ENCODE measurements around the gene AADACL4. TPM values are rescaled to one million over a fixed set of nuclear protein-coding genes. Genes with fewer than 3 reads are reported as not detected.

Gene AADACL4
- not detected in 2 replicates for total RNA-seq (ENCODE audit: low replicate concordance)
- long read RNA-seq = 0 reads

DNA sequence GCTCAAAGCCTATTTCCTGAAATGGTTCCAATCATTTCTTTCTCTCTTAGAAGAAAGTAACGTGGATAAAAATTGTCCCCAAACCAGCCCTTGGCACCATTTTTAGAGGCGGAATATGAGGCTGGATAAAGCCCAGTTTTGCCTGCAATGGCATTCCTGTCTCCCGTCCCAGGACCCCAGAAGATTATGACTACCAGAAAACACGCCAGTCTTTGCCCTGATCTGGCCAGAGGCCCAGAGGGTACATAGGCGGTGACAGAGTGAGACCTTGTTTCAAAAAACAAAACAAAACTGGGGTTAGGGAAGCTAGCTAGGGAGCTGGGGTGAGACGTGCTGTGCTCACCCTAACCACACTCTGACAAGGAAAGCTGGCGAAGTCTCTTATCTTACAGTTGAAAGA, at the start of gene AADACL4:
TSS of gene AADACL4 (plus strand) at position 301 of the 400 bp plus-strand sequence. CDS start 462 bp downstream, outside the sequence.
- H3K4me1 Mint-ChIP-seq (ENCODE audit: unreplicated experiment) = peaks cover under 1% of the 10 kb centered on the region
- TF ChIP-seq, protein P1, sequence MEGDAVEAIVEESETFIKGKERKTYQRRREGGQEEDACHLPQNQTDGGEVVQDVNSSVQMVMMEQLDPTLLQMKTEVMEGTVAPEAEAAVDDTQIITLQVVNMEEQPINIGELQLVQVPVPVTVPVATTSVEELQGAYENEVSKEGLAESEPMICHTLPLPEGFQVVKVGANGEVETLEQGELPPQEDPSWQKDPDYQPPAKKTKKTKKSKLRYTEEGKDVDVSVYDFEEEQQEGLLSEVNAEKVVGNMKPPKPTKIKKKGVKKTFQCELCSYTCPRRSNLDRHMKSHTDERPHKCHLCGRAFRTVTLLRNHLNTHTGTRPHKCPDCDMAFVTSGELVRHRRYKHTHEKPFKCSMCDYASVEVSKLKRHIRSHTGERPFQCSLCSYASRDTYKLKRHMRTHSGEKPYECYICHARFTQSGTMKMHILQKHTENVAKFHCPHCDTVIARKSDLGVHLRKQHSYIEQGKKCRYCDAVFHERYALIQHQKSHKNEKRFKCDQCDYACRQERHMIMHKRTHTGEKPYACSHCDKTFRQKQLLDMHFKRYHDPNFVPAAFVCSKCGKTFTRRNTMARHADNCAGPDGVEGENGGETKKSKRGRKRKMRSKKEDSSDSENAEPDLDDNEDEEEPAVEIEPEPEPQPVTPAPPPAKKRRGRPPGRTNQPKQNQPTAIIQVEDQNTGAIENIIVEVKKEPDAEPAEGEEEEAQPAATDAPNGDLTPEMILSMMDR (conservative IDR thresholded peaks at IDR 0.05) = no peak
- H3K27me3 Mint-ChIP-seq = peaks cover 10% of the 10 kb centered on the region
- no peaks in the 10 kb centered on the region for H3K36me3 Mint-ChIP-seq
- no peak within 1 kb of the TSS for H3K27ac Mint-ChIP-seq
- no peak for DNase-seq (ENCODE audit: extremely low spot score, unreplicated experiment)
- H3K4me3 Mint-ChIP-seq = no peak within 1 kb of the TSS
- H3K9me3 Mint-ChIP-seq = peaks cover 14% of the 10 kb centered on the region

DNA sequence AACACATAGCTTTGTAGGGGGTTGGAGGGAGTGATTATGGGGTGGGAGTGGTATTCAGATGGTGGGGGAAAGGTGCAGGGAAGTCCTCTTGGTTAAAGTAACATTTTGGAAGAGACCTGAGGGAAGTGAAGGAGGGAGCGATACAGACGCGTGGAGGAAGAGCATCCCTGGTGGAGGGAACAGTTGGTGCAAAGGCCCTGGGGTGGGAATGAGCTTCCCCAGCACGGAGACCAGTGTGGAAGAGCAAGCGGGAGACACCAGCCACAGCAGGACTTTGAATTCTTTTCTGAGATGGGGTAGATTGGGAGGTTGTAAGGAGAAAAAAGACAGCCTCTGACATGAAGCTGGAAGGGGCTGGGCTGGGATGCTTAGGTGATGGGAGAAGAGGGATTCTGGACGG, 49.4 kb upstream of the AADACL4 start:
- no peak for DNase-seq (ENCODE audit: extremely low spot score, unreplicated experiment)
- H3K4me3 Mint-ChIP-seq = peak overlapping the region; percentile 84
- TF ChIP-seq, protein P1 (conservative IDR thresholded peaks at IDR 0.05) = no peak
- H3K9me3 Mint-ChIP-seq = no peaks in the 10 kb centered on the region
- peak overlapping the region; percentile 90 for H3K27ac Mint-ChIP-seq
- peaks cover 51% of the 10 kb centered on the region for H3K4me1 Mint-ChIP-seq (ENCODE audit: unreplicated experiment)
- peaks cover 12% of the 10 kb centered on the region for H3K36me3 Mint-ChIP-seq
- no peaks in the 10 kb centered on the region for H3K27me3 Mint-ChIP-seq

GRCh38 chr1:12594966-12595756, 48.7 kb upstream of the AADACL4 start:
- Mint-ChIP-seq H3K4me1 (ENCODE audit: unreplicated experiment) (peaks cover 58% of the 10 kb centered on the region), H3K27me3 (no peaks in the 10 kb centered on the region), H3K9me3 (no peaks in the 10 kb centered on the region), H3K4me3 (peak overlapping the region; percentile 84), H3K27ac (peak overlapping the region; percentile 90), H3K36me3 (peaks cover 12% of the 10 kb centered on the region)
- TF ChIP-seq, protein P1 (conservative IDR thresholded peaks at IDR 0.05) = no peak
- DNase-seq (ENCODE audit: extremely low spot score, unreplicated experiment) = no peak

DNA sequence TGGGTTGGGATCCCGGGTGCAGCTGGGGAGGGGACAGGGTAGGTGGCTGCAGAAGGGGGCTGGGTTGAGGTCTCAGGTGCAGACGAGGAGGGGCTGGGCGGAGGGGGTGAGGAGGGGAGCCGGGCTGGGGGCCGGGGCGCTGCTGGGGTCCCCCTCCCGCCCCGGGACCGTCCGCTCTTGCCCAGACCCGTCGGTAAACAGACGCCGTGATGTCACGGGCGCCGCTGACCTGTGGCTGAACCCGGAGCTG, 48.2 kb upstream of the AADACL4 start:
- Mint-ChIP-seq H3K27me3 (no peaks in the 10 kb centered on the region), H3K9me3 (no peaks in the 10 kb centered on the region), H3K27ac (peak overlapping the region; percentile 74), H3K36me3 (peaks cover 11% of the 10 kb centered on the region), H3K4me1 (ENCODE audit: unreplicated experiment) (peaks cover 62% of the 10 kb centered on the region), H3K4me3 (peak overlapping the region; percentile 69)
- TF ChIP-seq, protein P1 (conservative IDR thresholded peaks at IDR 0.05) = no peak
- DNase-seq (ENCODE audit: extremely low spot score, unreplicated experiment) = no peak

- Mint-ChIP-seq H3K9me3 (no peaks in the 10 kb centered on the region), H3K27ac (peak overlapping the region; percentile 74), H3K36me3 (peaks cover 8% of the 10 kb centered on the region), H3K4me3 (peak overlapping the region; percentile 69), H3K4me1 (ENCODE audit: unreplicated experiment) (peaks cover 64% of the 10 kb centered on the region), H3K27me3 (no peaks in the 10 kb centered on the region)
- TF ChIP-seq, protein P1 (conservative IDR thresholded peaks at IDR 0.05) = no peak
- peak; percentile 81 for DNase-seq (ENCODE audit: extremely low spot score, unreplicated experiment)
Measured at GRCh38 chr1:12596007-12596821, 47.7 kb upstream of the AADACL4 start.

All from type B pancreatic cell (in vitro differentiated cells).